OCI-LY7 (cell line): Measurements from ENCODE around the gene NLGN1.

Experiments
- EZH2phosphoT487 ChIP-seq: fragments of 200-600 bp; sonication (generic); IDR thresholded peaks from 2 replicates; pipeline ENCODE4 v1.6.1; 2018; ENCODE audit warnings: low read depth, borderline replicate concordance, mild to moderate bottlenecking, mixed run types, antibody characterized with exemption, low read length, moderate library complexity, mixed read lengths
- TF ChIP-seq, protein P1 (sequence below): fragments of 200-600 bp; sonication (generic); conservative IDR thresholded peaks from 2 replicates; pipeline ENCODE4 v1.5.1; 2014; ENCODE audit warnings: mild to moderate bottlenecking, antibody characterized with exemption, low read length, moderate library complexity, mixed read lengths

DNA sequence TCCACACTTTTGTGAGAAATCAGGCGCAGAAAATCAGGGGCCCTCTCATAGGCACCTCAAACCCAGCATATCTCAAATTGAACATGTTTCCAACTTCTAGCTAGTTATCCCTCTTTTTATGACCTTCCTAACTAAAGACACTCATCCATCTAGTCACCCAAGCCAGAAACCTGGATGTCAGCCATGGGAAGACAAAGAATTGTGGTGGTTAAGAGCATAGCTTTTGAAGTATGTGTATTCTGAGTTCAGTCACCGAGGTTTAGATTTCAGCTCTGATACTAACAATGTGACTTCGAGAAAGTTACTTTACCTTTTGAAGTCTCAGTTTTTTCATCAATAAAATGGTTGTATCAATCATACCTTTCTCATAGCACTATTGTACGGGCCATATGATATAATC is 495.5 kb downstream of the NLGN1 start:
- TF ChIP-seq, protein P1, sequence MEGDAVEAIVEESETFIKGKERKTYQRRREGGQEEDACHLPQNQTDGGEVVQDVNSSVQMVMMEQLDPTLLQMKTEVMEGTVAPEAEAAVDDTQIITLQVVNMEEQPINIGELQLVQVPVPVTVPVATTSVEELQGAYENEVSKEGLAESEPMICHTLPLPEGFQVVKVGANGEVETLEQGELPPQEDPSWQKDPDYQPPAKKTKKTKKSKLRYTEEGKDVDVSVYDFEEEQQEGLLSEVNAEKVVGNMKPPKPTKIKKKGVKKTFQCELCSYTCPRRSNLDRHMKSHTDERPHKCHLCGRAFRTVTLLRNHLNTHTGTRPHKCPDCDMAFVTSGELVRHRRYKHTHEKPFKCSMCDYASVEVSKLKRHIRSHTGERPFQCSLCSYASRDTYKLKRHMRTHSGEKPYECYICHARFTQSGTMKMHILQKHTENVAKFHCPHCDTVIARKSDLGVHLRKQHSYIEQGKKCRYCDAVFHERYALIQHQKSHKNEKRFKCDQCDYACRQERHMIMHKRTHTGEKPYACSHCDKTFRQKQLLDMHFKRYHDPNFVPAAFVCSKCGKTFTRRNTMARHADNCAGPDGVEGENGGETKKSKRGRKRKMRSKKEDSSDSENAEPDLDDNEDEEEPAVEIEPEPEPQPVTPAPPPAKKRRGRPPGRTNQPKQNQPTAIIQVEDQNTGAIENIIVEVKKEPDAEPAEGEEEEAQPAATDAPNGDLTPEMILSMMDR = no peak
- TF ChIP-seq EZH2phosphoT487 = no peak
